NCI-H146 (cell line): ENCODE data around the gene SMC4.
A peak's percentile ranks its signal among the peaks of the same experiment; 100 is the strongest.
"Not testable (repeated sequence)": the region's sequence is repeated elsewhere in the genome, so short reads cannot be mapped to it uniquely, and the experiment has no call there.

Experiments
- DNase-seq: peaks from one replicate; lab custom pipeline; 2025; lab: John Stamatoyannopoulos, UW

The SMC4 gene

GRCh38 chr3:160446522-160447056 lies 47.1 kb downstream of the SMC4 start:
- no peak for DNase-seq

GRCh38 chr3:160447544-160447943 lies 48.1 kb downstream of the SMC4 start:
- no peak for DNase-seq

DNA sequence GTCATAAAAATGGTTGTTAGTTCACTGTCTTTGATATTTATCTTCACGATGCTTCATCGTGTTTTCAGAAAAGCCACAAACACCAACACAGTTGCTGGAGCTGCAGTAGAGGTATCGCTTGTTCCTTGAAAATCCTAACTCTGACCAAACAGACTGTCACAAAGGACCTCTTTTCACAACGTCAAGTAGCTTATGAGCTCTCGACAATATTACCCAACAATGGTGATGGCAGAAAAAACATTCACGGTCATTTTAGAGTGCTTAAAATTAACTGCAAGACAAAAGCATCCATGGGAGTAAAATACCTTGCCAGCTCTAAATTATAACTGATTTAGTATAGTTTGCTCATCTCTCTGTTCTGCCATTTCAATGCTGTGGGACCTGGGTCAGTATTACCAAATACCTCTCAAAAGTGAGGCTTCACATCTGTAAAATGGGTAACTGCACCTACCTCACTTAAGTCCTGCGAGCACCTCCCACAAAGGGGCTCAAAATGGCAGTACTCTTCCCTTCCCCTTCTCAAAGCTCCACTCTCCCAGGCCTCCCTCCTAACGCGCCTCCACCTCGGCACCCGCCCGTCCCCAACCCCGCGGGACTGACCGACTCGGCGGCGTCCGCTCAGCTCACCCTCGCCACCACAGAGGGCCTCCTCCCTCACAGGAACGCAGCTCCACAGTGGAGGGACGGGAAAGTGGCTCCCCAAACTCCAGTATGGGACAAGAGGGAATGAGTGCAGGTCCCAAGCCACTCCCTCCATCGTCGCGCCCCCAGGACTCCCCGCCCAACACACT lies 49.6 kb downstream of the SMC4 start:
- no peak for DNase-seq

- DNase-seq = no peak
Measured at GRCh38 chr3:160449636-160450598, 50.5 kb downstream of the SMC4 start, which contains the start of gene TRIM59. TRIM59 (minus strand) TSS chr3:160449786; CDS start chr3:160439183, 10,603 bp downstream.

DNA sequence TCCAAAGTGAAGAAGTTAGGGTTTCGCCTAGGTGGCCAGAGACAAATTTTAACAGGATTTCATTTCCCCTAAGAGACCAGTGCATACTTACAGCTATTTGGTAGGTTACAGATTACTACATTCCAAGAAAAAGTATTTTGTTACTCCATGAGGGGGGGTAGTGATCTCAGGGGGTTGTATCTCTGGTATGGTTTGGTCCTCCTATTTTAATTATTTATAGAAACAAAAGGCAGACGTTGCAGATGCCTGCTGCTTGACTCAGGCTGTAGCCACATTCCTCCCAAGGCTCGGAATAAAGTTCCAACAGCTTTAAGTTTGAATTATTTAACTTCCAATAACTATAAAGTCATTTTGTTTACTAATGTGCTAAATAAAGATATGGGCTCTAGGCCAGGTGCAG lies 51.4 kb downstream of the SMC4 start:
- DNase-seq = no peak

DNA sequence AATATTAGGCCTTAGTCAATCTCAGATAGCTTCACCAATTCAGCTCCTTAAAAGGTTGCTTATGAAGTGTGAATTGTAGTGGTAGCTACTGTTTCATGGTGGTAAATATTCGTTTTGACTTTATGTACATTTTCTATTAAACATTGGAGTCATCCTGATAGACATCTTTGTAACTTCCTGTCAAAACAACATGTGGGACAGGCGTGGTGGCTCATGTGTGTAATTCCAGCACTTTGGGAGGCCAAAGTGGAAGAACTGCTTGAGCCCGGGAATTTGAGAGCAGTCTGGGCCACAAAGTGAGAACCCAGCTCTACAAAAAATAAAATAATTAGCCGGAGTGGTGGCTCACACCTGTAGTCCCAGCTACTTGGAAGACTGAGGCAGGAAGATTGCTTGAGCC lies 52.2 kb downstream of the SMC4 start:
- DNase-seq = no peak

DNA sequence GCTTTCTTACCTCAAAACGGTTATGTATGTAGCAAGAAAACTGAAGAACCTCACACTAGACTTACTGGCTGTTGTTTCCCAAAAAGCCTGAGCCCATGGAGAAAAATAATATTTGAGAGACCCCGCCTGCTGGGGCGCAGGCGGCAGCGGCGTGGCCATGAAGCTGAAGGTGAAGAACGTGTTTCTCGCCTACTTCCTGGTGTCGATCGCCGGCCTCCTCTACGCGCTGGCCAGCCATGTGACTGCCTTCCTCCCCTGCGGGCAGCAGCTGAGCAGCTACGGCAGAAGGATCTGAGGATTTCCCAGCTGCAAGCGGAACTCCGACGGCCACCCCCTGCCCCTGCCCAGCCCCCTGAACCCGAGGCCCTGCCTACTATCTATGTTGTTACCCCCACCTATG lies 52.8 kb downstream of the SMC4 start:
- DNase-seq = not testable (repeated sequence)

DNA sequence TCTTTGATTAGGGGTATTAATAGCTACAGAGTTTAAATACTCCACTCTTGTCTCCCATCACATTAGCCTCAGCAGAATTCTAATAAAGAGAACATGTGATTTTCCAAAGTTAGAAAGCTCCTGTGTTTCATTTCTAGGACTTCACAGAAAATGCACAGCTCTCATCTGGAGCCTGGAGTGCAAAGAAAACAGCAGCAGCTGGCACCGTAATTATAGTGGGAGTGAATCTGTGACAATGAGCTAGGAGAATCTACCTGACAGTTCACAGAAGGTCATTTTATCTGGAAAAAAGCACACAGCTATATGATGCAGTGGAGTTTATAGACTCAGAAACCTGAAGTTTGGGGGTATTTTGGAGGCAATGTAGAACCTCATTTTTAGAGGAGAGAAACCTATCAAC lies 55.5 kb downstream of the SMC4 start:
- peak; percentile 86 for DNase-seq

DNA sequence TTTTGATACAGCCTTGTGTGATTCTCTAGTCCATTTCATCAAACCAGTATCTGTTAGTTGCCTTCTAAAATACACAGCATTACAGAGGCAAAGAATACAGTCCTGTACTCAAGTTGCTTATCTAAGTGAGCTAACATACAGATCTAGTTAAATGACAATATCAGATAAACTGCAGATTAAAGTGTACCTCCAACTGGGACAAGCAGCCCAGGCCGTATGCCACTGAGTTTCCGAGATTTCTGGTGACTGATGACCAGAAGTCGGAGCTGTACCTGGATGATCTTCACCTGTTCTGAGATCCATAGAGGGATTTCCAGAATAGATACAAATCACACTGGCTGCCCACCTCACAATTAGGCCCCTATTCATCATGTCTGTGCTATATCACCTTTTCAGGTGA lies 56.4 kb downstream of the SMC4 start:
- DNase-seq = no peak

GRCh38 chr3:160458151-160458550 lies 58.7 kb downstream of the SMC4 start:
- no peak for DNase-seq

- no peak for DNase-seq
Measured at GRCh38 chr3:160459450-160459970, 60.1 kb downstream of the SMC4 start.

GRCh38 chr3:160460033-160460432 lies 60.6 kb downstream of the SMC4 start:
- no peak for DNase-seq

DNA sequence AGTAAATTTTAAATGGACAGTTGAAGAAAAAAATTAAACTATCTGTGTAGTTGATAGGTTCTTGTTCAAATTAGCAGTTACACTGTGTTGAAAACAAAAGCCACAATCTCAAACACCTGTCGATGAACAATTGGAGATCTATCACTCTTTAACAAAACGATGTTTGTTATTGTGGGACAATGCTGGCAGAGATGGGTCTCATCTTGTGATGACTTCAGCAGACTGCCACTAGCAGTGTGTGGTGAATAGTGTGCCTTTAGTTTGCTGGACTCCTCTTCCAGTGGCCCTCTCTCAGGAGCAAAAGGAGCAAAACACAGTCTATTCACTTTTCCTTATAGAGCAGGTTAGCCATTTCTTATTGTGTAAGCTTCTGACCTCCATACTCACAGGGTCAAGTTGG lies 64.9 kb downstream of the SMC4 start:
- DNase-seq = peak; percentile 34

GRCh38 chr3:160464971-160465370 lies 65.5 kb downstream of the SMC4 start:
- DNase-seq = no peak

DNA sequence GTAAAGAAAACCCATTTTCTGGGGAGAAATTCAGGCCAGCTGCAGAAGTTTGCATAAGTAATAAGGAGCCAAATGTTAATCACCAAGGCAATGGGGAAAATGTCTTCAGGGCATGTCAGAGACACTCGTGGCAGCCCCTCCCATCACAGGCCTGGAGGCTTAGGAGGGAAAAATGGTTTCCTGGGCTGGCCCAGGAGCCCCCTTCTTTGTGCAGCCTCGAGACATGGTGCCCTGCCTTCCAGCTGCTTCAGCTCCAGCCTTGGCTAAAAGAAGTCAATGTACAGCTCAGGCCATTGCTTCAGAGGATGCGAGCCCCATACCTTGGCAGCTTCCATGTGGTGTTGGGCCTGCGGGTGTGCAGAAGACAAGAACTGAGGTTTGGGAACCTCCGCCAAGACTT lies 70.7 kb downstream of the SMC4 start:
- no peak for DNase-seq

DNA sequence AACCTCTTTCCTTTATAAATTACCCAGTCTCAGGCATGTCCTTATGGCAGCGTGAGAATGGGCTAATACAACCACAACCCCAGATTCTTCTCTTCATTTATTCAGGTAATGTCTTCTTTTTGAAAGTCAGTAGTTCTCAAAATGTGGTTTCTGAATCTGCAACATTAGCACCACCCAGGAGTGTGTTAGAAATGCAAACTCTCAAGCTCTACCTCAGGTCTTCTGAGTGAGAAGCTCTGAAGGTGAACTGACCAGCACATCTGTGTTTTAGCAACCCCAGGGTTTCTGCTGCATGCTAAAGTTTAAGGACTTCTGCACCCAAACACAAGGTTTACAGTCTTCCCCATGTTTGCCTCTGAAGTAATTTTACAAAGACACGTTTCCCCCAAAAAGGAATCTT lies 72.4 kb downstream of the SMC4 start:
- no peak for DNase-seq

DNA sequence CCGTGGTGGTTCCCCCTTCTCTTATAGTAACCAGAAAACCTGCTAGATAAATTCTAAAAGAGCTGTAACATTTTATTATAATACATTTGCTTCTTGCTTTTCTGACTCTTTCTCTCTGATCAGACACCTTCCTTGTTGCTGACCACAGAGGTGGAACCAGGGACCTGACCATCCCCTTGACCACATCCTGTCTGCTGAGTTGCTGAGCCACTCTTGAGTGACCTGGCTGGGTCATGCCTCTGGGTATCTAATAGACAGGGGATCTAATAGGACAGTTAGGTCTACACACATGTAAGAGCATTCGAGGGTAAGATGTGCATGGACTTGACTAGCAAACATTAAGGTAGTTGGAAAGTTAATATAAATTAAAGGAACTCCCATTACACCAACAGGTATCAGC lies 72.9 kb downstream of the SMC4 start:
- no peak for DNase-seq

- DNase-seq = no peak
Measured at GRCh38 chr3:160473221-160473620, 73.8 kb downstream of the SMC4 start.

GRCh38 chr3:160473978-160474377 lies 74.5 kb downstream of the SMC4 start:
- no peak for DNase-seq

DNA sequence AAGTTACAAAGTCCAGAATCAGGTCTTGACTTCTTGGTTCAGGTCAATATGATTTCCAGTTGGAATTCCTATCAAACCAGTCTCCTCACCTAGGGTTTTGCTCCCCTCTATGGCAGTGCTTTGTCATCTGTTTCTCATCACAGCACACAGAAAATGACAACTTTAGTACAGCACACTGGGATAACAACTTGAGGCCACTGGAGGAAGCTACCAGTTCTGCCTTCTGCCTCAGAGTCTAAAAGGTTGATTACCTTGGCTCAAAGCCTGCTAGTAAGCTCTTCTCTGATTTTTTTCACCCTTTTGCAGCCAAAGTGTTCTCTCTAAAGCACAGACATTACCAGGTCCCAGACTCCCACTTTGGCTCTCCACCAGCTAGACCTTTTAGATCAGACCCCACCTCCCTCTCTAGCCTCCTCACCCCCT lies 75.0 kb downstream of the SMC4 start:
- DNase-seq = no peak

DNA sequence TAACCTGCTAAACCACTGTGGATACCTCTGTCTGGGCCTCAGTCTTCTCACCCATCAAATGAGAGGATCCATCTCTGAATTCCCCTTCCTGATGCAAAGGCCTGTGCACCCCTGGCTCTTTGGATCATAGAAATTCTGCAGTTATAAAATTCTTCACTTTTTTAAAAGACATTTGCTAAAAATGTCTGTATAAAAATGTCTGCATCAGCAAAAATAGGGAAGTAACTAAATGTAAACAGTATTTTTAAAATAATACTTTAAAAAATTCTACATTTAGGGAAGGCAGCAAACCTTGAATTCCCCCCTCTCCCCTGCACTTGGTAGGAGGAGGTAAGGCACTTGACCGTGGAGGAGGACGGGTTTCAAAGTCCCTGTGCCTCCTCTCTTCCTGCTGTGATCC lies 75.7 kb downstream of the SMC4 start:
- DNase-seq = no peak

DNA sequence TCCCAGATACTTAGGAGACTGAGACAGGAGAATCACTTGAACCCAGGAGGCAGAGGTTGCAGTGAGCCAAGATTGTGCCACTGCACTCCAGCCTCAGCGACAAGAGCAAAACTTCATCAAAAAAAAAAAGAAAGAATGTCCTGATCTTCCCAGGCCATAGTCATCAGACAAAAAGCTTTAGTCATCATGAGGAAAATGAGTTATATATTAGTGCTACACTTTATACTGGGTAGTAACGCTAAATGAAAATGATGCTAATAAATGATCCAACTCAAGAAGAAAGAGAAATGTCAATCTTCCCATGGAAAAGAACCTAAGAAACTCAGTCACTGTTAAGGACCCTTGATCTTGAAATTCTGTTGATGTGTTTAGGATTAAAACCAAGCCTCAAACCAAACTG lies 76.4 kb downstream of the SMC4 start:
- no peak for DNase-seq
